Kasumi-1 (cell line): Measurements from ENCODE around the gene PIK3R5.
"Not testable (repeated sequence)": the region's sequence is repeated elsewhere in the genome, so short reads cannot be mapped to it uniquely, and the experiment has no call there.

Experiments used
- DNase-seq, 2 experiments: peaks; one replicate each; lab custom pipeline; 2025; lab: John Stamatoyannopoulos, UW

The PIK3R5 gene

GRCh38 chr17:8986295-8986694 is 20.8 kb upstream of the PIK3R5 start:
- peak; percentile 3 to 10 for DNase-seq

- no peak for DNase-seq
Observed at GRCh38 chr17:8985054-8985701, 19.7 kb upstream of the PIK3R5 start.

DNA sequence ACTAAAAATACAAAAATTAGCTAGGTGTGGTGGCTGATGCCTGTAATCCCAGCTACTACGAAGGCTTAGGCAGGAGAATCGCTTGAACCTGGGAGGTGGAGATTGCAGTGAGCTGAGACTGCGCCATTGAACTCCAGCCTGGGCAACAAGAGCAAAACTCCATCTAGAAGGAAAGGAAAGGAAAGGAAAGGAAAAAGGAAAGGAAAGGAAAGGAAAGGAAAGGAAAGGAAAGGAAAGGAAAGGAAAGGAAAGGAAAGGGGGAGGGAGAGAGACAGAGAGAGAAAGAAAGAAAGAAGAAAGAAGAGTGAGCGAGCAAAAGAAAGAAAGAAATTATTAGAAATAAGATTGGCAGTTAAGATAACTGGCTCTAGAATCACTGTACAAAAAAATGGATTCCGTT is 18.7 kb upstream of the PIK3R5 start:
- DNase-seq = not testable (repeated sequence)

DNA sequence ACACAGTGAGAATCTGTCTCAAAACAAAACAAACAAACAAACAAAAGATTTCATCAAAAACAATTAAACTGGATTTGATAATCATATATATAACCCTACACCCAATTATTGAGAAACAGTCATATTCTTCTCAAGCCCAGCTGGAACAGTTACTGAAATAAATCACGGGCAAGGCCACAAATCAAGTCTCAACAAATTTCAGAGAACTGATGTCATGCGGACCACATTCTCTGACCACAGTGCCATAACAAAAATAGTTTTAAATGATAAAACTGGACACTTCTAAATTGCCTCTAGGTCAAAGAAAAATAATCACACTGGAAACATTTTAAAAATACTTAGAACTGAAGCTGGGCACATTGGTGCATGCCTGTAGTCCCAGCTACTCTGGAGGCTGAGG is 15.9 kb upstream of the PIK3R5 start:
- DNase-seq = no peak

DNA sequence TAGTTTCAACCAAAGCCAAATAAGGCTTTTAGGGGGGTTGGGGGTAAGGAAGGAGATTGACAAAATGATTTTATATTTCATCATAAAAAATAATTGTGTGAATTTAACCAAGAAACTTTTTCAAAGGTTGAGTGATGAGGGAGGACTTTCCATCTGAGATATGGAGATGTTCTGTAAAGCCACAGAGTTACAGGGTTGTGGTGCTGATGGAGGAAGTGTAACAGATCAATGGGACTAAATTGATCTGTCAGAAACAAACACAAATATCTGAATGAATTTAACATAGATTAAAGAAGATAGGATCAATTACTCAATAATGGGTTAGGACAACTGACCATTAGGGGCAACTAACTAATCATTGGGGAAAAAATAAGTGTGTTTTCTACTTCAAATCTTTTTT is 14.2 kb upstream of the PIK3R5 start:
- no peak for DNase-seq

DNA sequence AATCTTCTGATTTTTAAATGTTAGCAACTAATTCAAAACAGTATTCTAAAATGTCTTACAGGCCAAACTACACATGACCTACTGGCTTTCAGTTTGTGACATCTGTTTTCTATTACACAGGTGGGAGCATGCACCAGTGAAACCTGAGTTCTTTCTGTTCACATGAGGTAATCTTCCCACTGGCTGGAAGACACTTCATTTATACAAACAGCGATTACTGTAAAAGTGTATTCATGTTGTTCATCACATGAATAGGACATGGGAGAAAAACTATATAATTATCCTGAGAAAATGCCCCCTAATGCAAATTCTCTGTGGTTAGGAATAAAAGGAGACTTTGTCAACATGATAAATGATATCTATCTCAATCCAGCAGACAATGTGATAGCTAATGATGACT is 11.1 kb upstream of the PIK3R5 start:
- no peak for DNase-seq

DNA sequence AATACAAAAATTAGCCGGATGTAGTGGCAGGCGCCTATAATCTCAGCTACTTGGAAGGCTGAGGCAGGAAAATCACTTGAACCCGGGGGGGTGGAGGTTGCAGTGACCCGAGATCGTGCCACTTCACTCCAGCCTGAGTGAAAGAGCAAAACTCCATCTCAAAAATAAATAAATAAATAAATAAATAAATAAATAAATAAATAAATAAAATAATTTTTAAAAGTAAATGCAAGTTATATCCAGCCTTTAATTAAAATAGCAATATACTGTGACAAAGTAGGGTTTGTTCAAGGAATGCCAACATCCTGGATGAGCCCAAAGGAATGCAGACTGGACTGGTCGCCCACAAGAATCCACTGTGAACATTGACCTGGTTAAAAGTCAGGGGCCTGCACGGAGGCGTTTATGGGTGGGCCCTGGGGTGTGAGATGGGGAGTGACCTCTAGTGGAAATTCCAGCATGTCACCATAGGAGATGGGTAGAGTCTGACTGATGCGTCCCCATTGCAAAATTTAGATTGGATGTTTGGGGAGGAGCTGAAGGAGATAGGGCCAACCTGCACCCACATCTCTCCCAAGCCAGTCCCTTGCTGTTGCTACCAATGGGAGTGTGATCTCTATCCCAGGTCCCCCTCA is 9.7 kb upstream of the PIK3R5 start:
- no peak for DNase-seq

DNA sequence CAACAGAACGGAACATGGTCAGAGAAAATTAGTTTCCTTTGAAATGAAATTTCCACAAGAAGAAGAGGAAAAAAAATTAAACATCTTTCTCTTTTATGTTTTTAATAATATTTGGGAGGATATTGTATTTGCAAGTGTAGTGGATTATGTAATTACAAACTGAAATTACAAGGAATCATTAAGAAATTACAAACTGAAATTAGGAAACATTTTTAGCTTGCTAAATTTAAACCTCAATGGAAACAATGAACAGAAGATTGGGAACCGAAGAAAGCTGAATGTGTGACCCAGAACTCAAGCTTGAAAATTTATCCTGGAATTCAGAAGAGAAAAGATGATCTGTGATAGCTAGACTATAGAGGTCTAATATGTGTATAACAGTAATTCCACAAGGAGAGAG is 4.4 kb upstream of the PIK3R5 start:
- no peak for DNase-seq

GRCh38 chr17:8968503-8968902 is 3.0 kb upstream of the PIK3R5 start:
- DNase-seq = no peak

DNA sequence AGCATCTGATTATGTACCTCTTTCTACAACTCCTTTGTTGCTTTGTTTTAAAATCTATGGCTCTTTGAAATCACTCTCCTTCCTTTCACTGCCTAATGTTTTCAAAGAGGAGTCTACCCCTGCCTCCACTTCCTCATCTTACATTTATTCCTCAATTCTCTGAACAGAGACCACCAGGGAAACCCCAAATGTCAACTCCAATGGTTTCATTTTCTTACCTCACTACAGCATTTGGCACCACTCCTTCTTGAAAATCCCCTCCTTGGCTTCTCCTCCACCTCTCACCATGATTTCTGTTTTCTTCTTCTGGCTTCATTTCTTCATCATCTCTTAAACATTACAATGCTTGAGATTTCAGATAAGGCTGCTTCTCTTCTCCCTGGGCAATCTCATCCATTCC is 2.4 kb upstream of the PIK3R5 start:
- no peak for DNase-seq

GRCh38 chr17:8966926-8967325 is 1.4 kb upstream of the PIK3R5 start:
- peak in 1 of 2 experiments; percentile 1 for DNase-seq

- DNase-seq = peak; percentile 4 to 23
Observed at GRCh38 chr17:8964801-8965393, 610 bp downstream of the PIK3R5 start.

DNA sequence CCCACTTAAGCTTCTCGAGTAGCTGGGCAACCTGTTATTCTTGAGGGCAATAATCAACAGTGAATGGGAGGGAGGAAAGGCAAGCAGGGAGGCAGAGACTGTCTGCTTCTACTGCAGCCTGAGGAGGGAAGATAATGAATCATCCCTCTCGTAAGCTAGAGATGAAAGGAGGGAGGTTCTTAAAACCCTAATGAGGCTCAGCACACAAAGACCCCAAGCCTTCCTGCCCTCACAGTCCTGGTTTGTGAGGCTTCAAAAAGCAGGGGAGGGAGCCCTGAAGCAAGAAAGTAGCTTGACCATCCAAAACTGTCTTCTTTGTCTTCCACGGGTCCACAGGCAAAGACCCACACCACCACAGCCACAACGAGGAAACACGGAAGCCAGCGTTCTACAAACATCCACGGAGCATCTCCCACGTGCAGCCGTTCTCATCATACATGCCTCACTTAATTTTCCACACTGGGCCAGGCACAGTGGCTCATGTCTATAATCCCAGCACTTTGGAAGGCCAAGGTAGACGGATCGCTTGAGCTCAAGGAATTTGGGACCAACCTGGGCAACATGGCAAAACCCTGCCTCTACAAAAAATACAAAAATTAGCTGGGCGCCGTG is 1.8 kb downstream of the PIK3R5 start:
- DNase-seq = peak in 1 of 2 experiments; percentile 4

GRCh38 chr17:8963014-8963413 is 2.5 kb downstream of the PIK3R5 start:
- DNase-seq = no peak

- no peak for DNase-seq
Observed at GRCh38 chr17:8961829-8962228, 3.7 kb downstream of the PIK3R5 start.

- DNase-seq = no peak
Observed at GRCh38 chr17:8960325-8961140, 5.0 kb downstream of the PIK3R5 start.

GRCh38 chr17:8959312-8959918 is 6.1 kb downstream of the PIK3R5 start:
- DNase-seq = no peak

DNA sequence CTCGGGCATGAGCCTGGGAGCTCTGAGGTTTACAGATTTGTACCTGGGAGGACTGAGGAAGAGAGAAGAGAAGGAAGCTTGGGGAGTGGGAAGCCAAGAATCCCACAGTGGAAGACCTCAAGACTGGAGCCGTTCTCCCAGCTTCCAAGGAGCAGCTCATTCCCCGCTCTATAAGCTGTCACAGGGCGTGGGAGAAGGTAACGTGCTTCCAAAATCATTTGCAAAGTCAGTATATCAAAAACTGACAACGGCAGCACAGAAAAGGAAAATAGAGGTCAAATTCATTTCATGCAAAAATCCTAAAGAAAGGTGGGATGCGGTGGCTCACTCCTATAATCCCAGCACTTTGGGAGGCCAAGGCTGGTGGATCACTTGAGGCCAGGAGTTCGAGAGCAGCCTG is 7.8 kb downstream of the PIK3R5 start:
- DNase-seq = no peak

DNA sequence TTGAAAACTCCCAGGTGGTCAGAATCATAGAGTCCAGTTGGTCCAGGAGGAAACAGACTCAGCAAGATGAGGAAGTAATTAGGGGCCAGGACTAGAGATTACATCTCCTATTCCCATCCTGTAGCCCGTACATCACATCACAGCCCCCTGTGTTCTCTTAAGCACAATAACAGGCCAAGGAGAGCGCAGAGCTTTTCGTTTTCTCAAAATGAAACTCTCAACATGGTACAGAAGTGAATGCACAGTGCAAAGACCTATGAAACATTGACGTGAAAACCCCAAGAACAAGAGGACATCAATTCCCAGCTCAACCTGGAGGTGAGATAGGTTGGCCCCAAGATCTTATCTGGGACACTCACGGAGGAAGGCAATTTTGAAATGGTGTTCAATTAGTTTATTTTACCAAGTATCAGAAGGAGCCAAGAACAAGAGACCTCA is 9.0 kb downstream of the PIK3R5 start:
- no peak for DNase-seq

GRCh38 chr17:8955021-8955959 is 10.2 kb downstream of the PIK3R5 start:
- DNase-seq = peak; percentile 70 to 79

- peak; percentile 83 to 84 for DNase-seq
Observed at GRCh38 chr17:8954339-8954738, 11.2 kb downstream of the PIK3R5 start.
